Right atrium auricular region (tissue), 2 donors: Measurements from ENCODE around the gene SORBS1. TPM values are rescaled to one million over a fixed set of nuclear protein-coding genes. Genes with fewer than 3 reads are reported as not detected.
A peak's percentile ranks its signal among the peaks of the same experiment; 100 is the strongest.

Experiments used
- DNase-seq: peaks from one replicate; pipeline ENCODE4 v3.0.0-alpha.2; 2019; ENCODE audit warnings: low spot score
- H3K27ac ChIP-seq, 2 donors: fragments of 200-600 bp; sonication (generic); 1 replicate in 1 of 2; 2 replicates in 1 of 2; pipeline ENCODE4 v1.5.1; 2016 to 2019
- H3K27me3 ChIP-seq, 2 donors: fragments of 200-600 bp; sonication (generic); one replicate each; pipeline versions ENCODE4 v1.5.1 to v1.6.0; 2017 to 2019
- H3K36me3 ChIP-seq: fragments of 200-600 bp; sonication (generic); one replicate; pipeline ENCODE4 v1.5.1; 2016
- H3K4me1 ChIP-seq, 2 donors: fragments of 200-600 bp; sonication (generic); one replicate each; pipeline versions ENCODE4 v1.5.1 to v1.6.0; 2017 to 2019
- H3K4me3 ChIP-seq, 2 donors: fragments of 200-600 bp; sonication (generic); 1 replicate in 1 of 2; 2 replicates in 1 of 2; pipeline ENCODE4 v1.5.1; 2017 to 2019; ENCODE audit warnings: mild to moderate bottlenecking in 1 of 2, moderate library complexity in 1 of 2
- H3K9me3 ChIP-seq, 2 donors: fragments of 200-600 bp; sonication (generic); one replicate each; pipeline ENCODE4 v1.5.1; 2019
- CTCF ChIP-seq, 2 donors: fragments of 200-600 bp; sonication (generic); IDR thresholded peaks; one replicate each; pipeline ENCODE4 v1.5.1; 2019; ENCODE audit warnings: antibody characterized with exemption in 2 of 2
- total RNA-seq, 2 donors: library from RNA; depleted of rRNA; stranded (reverse); fragments of >200 nt; gene quantifications; one replicate each; pipeline ENCODE4 v1.1.0, GENCODE V29; 2016

Gene SORBS1
- total RNA-seq, 2 donors from 2014 or later = 742 to 815 TPM

GRCh38 chr10:95359466-95359865 lies 201.7 kb downstream of the SORBS1 start:
- Histone ChIP-seq H3K27me3 (no peaks in the 10 kb centered on the region), H3K36me3 (peaks cover 81% of the 10 kb centered on the region), H3K4me1 (peaks cover 0 to 39% of the 10 kb centered on the region in 2 donors), H3K27ac (peak overlapping the region in 1 of 2 donors; percentile 33), H3K9me3 (no peaks in the 10 kb centered on the region), H3K4me3 (no peak overlapping the region)
- no peak for DNase-seq
- TF ChIP-seq CTCF (IDR thresholded peaks at IDR 0.05) = no peak

- Histone ChIP-seq H3K27me3 (no peaks in the 10 kb centered on the region), H3K36me3 (peaks cover 100% of the 10 kb centered on the region), H3K4me1 (peaks cover 0 to 26% of the 10 kb centered on the region in 2 donors), H3K27ac (no peak overlapping the region), H3K9me3 (no peaks in the 10 kb centered on the region), H3K4me3 (no peak overlapping the region)
- TF ChIP-seq CTCF (IDR thresholded peaks at IDR 0.05) = no peak
- DNase-seq = no peak
Measured at GRCh38 chr10:95356190-95356955, 204.8 kb downstream of the SORBS1 start.

- peaks cover 99% of the 10 kb centered on the region for H3K36me3 ChIP-seq
- peak overlapping the region in 1 of 2 donors; percentile 8 for H3K27ac ChIP-seq
- DNase-seq = no peak
- TF ChIP-seq CTCF (IDR thresholded peaks at IDR 0.05) = no peak
- H3K4me1 ChIP-seq = peaks cover 0 to 26% of the 10 kb centered on the region in 2 donors
- no peaks in the 10 kb centered on the region for H3K9me3 ChIP-seq
- no peak overlapping the region for H3K4me3 ChIP-seq
- H3K27me3 ChIP-seq = no peaks in the 10 kb centered on the region
Measured at GRCh38 chr10:95355301-95355700, 205.9 kb downstream of the SORBS1 start.

GRCh38 chr10:95354110-95354509 lies 207.1 kb downstream of the SORBS1 start:
- Histone ChIP-seq H3K4me3 (no peak overlapping the region), H3K9me3 (no peaks in the 10 kb centered on the region), H3K36me3 (peaks cover 99% of the 10 kb centered on the region), H3K4me1 (peaks cover 0 to 16% of the 10 kb centered on the region in 2 donors), H3K27ac (no peak overlapping the region), H3K27me3 (no peaks in the 10 kb centered on the region)
- TF ChIP-seq CTCF (IDR thresholded peaks at IDR 0.05) = no peak
- DNase-seq = no peak

GRCh38 chr10:95353123-95353522 lies 208.0 kb downstream of the SORBS1 start:
- no peak overlapping the region for H3K27ac ChIP-seq
- no peaks in the 10 kb centered on the region for H3K9me3 ChIP-seq
- peaks cover 98% of the 10 kb centered on the region for H3K36me3 ChIP-seq
- no peak overlapping the region for H3K4me3 ChIP-seq
- peaks cover 0 to 16% of the 10 kb centered on the region in 2 donors for H3K4me1 ChIP-seq
- H3K27me3 ChIP-seq = no peaks in the 10 kb centered on the region
- TF ChIP-seq CTCF (IDR thresholded peaks at IDR 0.05) = no peak
- no peak for DNase-seq
